Stimulated activated CD8-positive, alpha-beta memory T cell treated with anti-CD3 and anti-CD28 coated beads, Interleukin-2, amount 100 ng/mL, for 48 hours (primary cell): ENCODE results near the gene AFAP1L2.

Experiments
- DNase-seq, 2 donors: peaks; one replicate each; pipeline ENCODE4 v3.0.0-alpha.2; 2020; ENCODE audit warnings: low read depth in 2 of 2

AFAP1L2 gene

DNA sequence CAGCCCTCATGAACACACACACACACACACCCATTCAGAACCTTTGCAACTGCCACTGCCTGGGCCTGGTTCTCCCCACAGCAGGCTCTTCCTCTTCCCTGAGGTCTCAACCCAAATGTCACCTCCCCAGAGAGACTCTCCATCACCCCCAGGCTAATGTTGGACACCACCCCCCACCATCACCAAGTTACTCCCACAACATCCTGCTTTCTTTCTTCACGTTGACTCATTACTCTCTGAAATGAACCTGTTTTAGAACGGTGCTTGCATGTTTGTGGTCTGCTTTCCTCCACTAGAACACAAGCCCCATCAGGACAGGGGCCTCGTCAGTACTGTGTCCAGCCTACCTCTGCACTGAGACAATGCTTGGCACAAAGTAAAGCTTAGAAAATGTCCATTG is 16.0 kb downstream of the AFAP1L2 start:
- DNase-seq = no peak

DNA sequence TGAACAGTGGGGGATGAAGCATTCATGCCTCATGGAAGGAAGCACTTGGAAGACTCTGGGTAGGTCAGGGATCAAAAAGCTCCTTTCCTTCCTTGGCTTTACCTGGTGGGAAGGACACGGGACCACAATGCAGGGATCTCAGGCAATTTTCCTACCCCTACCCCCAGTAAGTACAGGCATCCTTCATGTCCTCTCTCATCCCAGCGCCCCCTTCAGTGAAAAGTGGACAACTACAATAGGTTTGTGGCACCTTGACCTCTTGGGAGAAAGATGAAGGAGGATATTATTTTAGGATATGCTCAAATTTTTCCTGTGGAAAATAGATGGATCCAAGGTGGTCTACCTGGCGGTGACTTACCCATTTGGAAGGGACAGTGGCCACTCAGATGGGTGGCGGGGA is 16.5 kb downstream of the AFAP1L2 start:
- DNase-seq = no peak

DNA sequence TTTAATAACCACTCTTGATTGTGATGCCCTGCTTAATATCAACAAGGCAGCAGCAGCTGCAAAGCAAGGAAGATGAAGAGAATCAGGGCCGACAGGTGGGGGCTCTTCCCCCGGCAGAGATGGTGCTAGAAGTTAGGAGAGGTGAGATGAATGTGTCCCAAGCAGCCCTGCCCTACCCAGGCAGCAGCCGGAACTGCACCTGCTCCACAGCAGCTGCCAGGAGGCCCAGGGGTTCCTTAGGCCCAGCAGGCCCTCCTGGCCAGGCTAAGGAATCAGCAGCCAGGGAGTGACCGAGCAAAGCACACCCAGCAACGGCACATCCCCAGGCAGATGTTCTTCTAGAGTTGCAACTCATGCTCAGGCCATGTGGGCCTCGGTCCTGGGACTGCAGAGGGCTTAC is 17.9 kb downstream of the AFAP1L2 start:
- no peak for DNase-seq

DNA sequence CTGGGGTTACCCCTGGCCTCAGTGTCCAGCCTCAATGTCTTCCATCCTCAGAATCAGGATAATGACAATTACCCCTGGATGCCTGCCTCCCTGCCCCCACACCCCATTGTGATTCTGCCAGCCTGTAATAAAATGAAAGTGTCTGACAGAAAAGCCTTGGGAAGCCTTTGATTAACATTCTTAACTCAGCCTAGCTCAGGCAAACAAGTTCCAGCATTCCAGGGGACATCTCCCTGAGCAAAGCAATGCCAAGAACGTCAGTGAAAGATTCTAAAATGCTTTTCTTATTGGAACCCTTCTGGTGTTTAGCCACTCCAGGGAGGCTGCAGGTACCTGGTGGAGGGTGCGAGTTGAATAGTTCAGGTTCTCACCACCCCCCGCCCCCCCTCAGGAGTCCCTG is 18.7 kb downstream of the AFAP1L2 start:
- no peak for DNase-seq

DNA sequence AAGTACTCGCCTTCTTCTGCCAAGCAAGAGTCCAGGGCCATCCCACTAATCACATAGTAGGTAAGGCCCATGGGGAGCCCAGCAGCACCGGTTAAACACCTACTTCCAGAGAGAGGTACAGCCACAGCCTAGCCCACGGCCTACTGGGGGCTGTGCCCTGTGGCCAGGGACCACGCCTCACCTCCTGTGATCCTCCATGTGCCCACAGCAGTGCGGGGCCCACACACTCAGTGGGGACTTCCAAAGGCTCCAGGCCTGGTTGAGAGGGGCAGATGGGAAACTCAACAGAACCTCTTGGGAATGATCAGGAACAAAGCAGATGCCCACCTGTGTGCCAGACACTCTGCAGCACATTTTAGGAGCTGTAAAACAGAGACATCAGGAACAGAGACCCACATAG is 19.7 kb downstream of the AFAP1L2 start:
- DNase-seq = no peak

DNA sequence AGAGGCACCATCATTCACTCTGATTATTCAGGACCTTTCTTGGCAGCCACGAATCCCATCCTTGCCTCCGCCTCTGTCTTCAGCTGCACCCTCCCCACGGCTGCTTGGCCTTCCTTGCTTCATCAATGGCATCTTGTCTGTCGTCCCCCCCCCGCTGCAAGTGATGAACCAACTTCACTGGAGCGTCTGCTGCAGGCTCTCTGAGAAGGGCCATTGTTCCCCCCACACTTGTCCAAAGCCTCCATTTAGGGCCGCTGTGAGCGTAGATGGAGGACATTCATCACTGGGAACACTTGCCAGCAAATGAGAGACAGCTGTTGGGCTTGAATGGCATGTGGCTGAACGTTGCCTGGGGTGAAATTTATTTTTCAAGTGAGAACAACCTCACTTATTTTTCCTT is 20.1 kb downstream of the AFAP1L2 start:
- DNase-seq = no peak

DNA sequence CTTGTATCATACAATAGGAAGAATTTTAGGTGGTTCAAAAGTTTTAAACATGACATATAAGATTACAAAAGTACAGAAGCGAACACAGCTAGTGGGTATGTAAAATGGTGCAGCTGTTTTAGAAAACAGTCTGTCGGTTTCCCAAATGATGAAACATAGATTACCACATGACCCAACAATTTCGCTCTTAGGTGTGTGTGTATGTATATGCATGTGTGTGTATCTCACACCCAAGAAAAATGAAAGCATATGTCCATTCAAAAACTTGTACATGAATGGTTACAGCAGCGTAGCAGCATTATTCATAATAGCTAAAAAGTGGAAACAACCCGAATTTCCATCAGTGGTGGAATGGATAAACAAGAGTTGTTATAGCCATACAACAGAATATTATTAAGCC is 23.5 kb downstream of the AFAP1L2 start:
- DNase-seq = no peak

DNA sequence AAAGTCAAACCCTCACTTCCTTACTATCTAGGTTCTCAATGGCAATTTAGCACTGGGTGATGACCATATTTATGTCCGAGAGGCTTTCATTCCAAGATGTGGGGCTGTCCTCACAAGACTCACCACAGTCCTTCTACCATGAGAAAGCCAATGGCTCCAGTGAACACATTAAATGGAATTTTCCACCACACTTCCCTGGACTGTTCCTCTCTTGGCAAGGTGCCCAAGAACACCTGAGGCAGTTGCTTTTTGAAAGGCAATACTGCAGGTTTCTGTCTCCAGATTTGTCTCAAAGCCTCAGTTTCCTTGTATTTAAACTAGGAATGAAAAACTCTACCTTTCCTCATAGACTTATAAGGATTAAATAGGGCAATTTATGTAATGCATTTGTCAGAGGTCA is 24.2 kb downstream of the AFAP1L2 start:
- DNase-seq = no peak

DNA sequence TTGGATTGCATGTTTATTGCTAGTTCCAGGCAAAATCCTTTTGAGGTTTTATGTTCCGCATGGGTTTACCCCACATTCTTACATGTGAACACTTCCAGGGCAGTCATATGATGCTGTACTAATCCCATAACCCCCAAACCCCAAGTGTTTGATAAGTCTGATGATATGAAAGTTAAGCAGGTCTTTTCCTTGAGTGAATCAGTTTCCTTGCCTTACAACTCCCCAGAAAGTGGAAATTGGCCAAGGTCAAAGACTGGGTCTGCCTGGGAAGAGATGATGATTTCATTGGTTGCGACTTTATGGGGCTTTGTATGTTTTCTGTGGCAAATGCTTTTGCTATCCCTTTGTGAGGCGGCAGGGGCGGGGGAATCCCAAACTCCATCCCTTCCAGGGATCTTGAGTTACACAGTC is 24.7 kb downstream of the AFAP1L2 start:
- DNase-seq = no peak

DNA sequence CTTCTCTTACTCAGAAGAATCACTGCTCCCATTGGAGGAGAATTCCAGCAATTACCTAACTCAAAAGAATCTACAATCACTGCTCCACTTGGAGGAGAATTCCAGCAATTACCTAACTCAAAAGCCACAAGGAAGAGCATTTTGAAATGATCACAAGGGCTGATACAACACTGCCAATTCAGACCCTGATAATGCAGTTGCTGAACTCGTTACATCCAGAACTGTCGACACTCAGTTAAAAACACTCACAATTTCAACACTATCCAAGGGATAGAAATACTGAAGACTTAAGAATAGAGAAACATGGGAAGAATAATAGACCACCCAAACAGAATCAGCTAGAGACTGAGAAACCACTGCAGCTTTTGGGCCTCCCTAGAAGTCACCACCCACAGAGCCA is 27.8 kb downstream of the AFAP1L2 start:
- no peak for DNase-seq

DNA sequence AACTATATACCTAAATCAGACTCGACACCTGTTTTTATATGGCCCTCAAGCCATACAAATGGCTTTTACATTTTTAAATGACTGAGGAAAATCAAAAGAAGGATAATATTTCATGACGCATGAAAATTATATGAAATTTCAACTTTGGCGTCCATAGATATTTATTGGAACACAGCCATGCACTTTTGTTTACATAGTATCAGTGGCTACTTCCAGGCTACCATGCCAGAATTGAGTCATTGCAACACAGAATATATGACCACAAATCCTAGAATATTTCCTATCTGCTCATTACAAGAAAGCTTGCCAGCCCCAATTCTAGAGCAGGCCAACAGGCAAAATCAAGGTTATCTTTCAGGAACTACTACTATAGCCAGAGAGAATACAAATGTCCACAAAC is 29.3 kb downstream of the AFAP1L2 start:
- no peak for DNase-seq

DNA sequence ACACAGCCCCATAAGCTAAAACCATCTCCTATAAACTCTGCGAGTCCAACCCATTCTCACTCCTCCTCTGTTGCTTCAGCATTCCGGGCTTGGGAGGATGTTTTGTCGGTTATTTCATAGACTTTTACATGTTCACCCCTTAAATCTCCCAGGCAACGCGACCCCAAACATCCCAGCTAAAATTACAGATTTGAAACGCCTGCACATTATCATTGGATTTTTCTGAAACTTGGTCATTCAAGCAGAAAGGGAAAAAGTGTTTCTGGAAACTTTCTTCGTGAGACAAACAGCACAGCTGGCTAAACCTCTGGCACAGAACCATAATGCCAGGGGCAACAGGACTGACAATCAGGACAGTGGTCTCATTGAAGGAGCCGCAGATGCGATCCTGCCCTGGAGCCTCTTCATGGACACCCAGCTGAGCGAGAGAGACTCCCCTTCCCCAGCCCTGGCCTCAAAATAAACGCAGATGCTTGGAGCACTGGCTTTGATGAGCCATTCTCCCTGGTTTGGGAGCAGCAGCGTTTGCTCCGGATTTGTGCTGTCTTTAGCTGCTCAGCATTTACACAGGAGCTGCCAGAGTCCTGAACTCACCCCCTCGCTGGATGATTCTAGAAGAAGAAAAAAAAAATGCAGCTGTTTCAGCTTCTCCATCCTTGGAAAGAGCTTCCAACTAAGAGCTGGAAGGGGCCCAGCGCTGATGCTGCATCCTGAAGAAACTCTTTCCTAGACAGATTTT is 30.1 kb downstream of the AFAP1L2 start:
- no peak for DNase-seq

DNA sequence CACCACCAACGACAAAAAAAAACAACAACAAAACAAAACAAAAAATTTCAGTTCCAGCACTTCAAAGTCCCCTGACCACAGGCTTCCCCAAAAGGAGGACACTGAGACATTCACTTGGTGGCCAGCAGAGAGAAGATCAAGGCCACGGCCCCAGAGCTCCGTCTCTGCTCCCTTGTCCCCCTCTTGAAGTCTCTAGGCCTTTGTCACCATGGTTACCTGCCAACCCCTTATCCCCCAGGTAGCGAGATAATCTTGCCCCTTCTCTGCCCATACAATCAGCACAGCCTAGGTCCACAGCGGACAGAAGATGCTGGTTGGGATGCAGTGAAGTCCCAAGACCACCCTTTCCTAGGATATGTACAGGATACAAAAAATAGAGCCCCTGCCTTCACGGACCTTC is 30.7 kb downstream of the AFAP1L2 start:
- no peak for DNase-seq

DNA sequence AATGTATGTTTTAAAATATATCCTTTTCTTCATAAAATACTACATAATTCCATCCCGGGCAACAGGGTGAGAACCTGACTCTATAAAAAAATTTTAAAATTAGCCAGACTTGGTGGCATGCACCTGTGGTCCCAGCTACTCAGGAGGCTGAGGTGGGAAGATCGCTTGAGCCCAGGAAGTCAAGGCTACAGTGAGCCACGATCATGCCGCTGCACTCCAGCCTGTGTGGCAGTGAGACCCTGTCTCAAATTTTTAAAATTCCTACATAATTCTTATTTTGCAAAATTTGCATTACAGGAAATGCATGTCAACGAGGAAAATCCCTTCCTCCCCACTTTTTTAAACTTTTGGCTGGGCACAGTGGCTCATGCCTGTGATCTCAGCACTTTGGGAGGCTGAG is 31.3 kb downstream of the AFAP1L2 start:
- DNase-seq = no peak

DNA sequence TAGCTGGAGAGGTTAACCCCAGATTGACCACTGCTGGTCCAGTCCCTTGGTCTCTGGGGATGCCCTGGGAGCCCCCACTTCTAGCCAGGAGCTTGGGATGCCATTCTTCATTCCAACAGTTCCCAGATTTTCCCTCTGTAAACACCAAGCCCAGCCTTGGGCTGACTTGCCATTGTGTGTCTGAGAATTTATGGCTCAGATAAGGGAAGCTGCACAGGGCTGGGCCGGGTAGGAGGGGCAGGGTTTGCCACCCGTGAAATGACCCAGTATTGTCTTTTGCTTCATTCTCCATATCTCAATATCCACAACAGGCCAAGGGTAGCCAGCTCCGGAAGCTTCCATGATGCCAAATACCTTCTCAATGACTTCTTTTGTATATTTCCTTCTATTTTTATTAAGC is 32.1 kb downstream of the AFAP1L2 start:
- no peak for DNase-seq

DNA sequence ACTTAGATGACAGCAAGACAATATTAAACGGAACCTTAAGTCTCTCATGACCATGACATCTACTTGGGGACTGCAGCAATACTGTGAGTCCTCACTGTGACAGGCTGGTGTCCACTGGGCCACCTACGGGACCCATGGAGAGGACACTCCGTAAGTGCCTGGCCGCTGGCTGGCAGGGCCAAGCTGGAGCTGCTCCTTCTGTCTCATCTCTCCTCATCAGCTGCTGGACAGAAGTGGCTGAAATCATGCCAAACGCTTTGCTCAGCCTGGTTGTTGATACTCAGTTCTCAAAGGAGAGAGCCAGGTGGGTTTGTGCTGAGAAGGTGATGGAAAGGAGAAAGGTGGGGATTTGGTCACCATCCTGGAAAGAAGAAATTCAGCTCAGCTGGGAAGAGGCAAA is 33.3 kb downstream of the AFAP1L2 start:
- DNase-seq = no peak

DNA sequence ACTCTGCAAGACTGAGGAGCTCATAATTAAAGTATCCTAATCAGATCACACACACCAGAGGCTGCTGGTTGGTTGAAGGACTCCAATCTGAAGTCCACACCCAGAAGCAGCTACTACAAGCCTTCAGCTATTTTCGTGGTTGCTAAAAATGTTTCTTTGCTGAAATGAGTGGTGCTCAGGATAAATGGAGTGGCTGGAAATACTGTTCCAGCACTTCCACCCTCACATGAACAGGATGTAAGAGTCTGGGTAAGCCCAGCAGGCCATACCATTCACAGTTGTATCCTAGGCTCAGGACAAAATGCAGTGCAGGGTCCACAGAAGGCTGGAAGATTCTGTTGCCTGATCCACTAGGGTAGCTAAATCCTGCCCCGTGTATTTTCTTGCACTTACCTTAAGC is 34.1 kb downstream of the AFAP1L2 start:
- no peak for DNase-seq

DNA sequence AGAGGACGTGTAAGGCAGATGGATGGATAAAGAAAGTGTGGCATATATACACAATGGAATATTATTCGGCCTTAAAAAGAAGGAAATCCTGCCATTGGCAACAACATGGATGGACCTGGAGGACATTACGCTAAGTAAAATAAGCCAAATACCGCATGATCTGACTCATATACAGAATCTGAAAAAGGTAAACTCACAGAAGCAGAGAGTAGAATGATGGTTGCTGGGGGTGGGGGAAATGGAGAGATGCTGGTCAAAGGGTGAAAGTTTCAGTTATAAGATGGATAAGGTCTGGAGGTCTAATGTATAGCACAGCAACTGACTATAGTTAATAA is 36.3 kb downstream of the AFAP1L2 start:
- DNase-seq = no peak

DNA sequence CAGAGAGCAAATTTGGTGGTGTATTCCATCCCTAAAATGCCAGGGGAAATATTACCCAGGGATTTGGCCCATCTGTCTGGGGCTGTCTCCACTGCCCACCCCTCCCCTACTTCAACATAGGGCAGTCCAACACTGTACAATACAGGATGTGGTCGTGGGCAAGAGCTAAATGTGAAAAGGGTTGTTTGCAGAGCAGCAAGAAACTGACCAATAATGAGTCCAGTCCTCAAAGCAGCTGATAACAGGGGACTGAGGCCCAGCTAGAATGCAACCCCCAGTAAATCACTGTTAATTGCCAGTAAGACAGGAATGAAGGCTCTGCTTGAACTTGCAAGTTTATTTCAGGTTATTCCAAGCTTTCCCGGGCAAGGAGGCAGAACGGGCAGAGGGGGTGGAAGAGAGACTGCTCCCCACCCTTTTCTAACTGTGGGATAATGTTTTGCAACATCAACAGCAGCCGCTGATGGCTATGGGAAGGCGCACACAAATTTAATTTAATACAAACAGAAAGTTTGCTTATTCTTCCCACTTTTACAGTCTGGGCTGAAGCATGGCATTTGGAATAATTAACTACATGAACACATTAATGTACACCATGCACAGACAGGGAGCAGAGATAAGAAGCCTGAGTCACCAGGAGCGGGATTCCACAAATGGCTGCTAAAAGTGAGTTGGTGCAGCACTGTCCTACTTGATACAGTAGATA is 36.8 kb downstream of the AFAP1L2 start:
- no peak for DNase-seq

DNA sequence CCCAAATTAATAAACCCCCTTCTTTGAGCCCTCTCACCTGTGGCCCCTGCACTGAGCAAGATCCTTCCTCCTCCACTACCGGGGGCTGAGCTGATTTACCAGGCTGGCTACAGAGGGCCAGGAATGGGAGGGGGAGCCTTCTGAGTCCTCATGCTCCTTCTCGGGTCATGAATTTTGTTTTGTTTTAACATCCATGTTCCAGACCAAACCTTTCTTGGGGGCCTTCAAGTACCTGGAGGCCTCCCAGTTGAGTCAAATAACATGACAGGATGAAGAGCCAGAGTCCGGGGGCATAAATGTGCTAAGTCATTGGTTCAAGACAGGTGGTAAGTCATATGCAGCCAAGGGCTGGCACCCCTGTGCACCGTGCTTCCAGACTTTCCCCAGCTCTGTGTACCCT is 39.6 kb downstream of the AFAP1L2 start:
- no peak for DNase-seq

DNA sequence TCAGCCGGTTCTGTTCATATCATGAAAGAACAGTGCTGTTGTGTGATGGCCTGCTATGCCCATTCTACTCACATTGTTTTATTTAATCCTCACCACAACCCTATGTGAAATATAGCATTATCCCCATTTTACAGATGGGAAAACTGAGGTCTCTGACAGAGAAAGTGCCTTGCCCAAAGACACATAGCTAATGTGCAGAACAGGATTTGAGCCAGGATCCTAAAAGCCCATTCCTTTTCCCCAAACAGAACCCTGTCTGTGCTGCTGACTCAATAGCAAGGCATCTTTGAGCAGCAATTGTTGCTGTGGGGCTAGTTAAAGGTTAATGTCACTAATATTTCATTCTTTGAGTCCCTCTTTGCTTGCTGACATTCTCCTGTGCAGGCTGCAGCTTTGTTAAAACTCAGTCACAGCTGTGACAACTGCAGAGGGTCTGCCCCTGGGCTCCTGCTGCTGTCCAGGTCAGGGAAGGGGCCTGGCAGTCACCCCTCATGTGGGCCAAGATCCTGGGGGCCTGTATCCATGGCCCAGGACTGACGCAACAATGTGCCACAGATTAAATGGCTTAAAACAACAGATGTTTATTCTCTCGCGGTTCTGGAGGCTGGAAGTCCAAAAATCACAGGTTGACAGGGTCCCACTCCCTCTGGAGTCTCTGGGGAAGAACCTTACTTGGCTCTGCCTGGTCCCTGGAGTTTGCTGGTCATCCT is 40.4 kb downstream of the AFAP1L2 start:
- DNase-seq = no peak

DNA sequence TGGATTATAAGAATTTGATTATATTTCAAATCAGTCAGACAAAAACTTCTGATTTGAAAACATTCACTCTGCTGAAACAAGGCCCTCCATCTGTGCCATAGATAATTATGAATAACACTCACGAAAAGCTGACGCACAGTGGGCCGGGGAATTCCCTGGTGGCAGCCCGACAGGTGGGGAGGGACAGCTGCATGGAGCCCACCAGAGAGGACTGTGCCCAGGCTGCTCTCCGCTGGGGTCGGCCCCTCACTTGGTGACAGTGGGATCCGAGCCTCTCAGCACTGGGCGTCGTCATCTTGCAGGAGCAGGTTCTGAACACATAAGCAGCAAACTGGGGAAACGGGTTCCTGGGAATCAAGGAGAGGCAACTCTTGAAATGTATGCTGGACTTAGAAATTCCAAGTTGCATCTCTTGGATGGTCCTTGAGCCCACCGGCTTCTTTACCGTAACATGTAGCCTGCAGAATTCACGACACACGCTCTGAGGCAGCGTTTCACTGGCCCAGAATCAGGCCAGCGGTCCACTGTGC is 41.4 kb downstream of the AFAP1L2 start:
- no peak for DNase-seq

DNA sequence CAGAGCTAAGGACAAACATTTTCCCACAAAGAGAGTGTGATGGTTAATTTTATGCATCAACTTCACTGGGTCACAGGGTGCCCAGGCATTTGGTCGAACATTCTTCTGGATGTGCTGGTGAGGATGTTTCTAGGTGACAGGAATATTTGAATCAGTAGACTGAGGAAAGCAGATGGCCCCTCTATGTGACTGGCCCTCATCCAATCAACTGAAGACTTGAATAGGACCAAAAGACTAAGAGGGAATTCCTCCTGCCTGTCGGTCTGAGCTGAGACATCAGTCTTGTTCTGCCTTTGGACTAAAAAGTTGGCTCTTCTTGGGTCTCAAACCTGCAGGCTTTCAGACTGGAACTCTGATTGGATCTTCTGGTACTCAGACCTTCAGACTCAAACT is 44.4 kb downstream of the AFAP1L2 start:
- DNase-seq = no peak
